ENCODE measurements around the gene CDKN1C.

GRCh38 chr11:2847561-2847960 is 38.0 kb downstream of the CDKN1C start:
- TF ChIP-seq EZH2 (IDR thresholded peaks at IDR 0.05) (no peak), POLR2AphosphoS5 (IDR thresholded peaks at IDR 0.05; ENCODE audit: borderline replicate concordance, low read depth, low read length) (no peak), FOXP2 (optimal IDR thresholded peaks at IDR 0.05; ENCODE audit: control extremely low read depth, extremely low read length, insufficient read depth) (no peak)

Measured in SK-N-MC (cell line).